ENCODE measurements around the gene IRF2BPL. TPM values are rescaled to one million over a fixed set of nuclear protein-coding genes. Genes with fewer than 3 reads are reported as not detected.

IRF2BPL gene
- polyA plus RNA-seq, 1 donor from 2014 or later = 2.6 TPM

DNA sequence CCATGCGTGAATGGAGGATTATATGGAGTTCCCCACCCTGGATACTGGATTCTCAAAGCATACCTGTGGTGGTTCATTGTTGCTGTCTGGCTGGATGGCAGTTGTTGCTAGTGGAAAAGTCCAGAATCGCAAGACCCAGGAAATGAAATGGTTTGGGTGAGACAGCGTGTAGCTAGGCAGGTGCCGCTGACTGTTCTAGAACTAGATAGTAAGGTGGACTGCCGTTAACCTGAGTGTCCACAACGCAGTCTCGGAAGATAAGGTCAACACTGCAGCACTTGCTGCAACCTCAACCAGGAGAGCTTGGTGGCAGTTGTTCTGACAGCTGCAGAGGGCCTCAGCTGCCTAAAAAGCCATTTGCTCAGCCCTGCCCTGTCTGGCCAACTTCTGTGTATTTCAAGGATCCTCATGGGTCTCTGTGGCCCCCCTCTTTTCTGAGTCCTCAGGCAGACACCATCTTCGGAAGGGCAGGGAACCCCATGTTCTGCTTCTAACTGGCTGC, 15.5 kb upstream of the IRF2BPL start:
- Mint-ChIP-seq H3K27ac (peak overlapping the region in 1 of 3 donors; percentile 64), H3K9me3 (no peaks in the 10 kb centered on the region), H3K4me3 (peak overlapping the region in 2 of 4 donors; percentile 58 to 90), H3K4me1 (peaks cover 28 to 39% (median 30%) of the 10 kb centered on the region in 3 donors), H3K36me3 (peaks cover 2% of the 10 kb centered on the region), H3K27me3 (no peaks in the 10 kb centered on the region)

DNA sequence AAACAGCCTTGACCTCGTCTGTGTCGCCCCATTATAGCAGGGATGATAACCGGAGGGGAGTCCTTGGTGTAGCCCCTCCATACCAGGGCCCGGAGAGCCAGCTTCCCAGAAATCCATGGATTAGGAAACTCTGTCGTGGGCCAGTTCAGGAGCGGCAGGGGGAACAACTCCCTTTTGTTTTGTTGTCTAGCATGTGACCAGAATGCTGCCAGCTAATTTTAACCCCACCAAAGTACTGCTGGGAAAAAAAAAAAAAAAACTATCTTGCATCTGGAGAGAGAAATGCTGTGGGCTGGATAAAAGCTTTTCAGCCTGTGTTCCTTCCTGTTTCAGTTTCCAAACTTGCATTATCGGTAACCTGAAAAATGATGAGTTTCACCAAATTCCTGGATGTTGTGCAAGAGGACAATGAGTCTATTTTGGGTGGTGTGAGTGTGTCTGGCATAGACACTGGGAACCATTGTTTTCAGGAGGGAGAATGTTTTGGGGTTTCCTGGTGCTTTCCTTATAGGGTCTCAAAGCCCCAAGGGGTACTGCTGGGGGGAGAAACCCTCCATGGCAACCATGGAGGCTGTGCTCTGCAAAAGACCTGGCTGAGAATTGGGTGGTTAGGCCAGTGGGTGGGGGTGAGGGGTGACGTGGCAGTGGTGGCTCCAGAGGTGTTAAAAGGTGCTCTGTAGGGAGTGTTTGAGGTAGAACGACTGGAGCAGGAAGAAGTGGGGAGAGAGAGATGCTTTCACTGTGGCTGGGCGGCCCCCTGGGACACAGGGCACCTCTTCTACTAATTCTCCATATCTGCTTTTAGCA, 14.9 kb upstream of the IRF2BPL start:
- peaks cover 28 to 39% (median 30%) of the 10 kb centered on the region in 3 donors for H3K4me1 Mint-ChIP-seq
- no peaks in the 10 kb centered on the region for H3K9me3 Mint-ChIP-seq
- no peaks in the 10 kb centered on the region for H3K27me3 Mint-ChIP-seq
- H3K4me3 Mint-ChIP-seq = peak overlapping the region; percentile 44 to 90 (median 72)
- peak overlapping the region; percentile 57 to 67 (median 64) for H3K27ac Mint-ChIP-seq
- peaks cover 2% of the 10 kb centered on the region for H3K36me3 Mint-ChIP-seq

DNA sequence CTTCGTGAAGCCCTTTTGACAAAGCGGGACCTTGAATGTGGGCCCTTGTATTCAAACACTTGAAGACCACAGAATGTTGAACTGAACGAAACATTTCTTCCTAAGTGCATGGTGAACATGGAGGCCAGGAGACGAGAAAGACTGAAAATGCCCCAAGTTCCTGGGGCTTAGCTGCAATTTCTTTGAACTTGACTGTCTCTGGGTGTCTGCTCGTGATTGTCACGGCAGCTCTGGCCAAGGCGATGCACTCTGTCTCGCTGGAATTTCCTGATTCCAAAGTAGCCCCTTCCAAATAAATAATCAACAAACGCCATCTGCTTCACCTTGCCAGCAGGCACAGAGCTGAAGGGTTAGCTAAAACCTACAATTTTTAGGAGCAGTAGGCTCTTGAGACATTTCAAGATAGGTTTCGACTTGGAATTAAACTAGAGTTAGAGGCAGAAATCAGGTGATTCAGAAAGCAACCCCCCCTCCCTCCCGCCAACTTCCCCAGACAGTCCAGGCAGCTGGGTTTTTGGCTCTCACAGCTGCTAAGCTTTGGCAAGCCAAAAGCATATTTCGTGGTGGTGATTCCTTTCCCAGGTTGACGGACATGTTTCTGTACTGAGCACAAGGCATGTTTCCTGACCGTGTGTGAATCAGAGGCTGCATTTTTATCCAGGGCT, 13.5 kb upstream of the IRF2BPL start:
- H3K27ac Mint-ChIP-seq = peak overlapping the region in 2 of 3 donors; percentile 93 to 98
- H3K4me3 Mint-ChIP-seq = peak overlapping the region in 2 of 4 donors; percentile 17 to 86
- H3K9me3 Mint-ChIP-seq = no peaks in the 10 kb centered on the region
- no peaks in the 10 kb centered on the region for H3K36me3 Mint-ChIP-seq
- H3K4me1 Mint-ChIP-seq = peaks cover 29 to 47% (median 39%) of the 10 kb centered on the region in 3 donors
- H3K27me3 Mint-ChIP-seq = no peaks in the 10 kb centered on the region

DNA sequence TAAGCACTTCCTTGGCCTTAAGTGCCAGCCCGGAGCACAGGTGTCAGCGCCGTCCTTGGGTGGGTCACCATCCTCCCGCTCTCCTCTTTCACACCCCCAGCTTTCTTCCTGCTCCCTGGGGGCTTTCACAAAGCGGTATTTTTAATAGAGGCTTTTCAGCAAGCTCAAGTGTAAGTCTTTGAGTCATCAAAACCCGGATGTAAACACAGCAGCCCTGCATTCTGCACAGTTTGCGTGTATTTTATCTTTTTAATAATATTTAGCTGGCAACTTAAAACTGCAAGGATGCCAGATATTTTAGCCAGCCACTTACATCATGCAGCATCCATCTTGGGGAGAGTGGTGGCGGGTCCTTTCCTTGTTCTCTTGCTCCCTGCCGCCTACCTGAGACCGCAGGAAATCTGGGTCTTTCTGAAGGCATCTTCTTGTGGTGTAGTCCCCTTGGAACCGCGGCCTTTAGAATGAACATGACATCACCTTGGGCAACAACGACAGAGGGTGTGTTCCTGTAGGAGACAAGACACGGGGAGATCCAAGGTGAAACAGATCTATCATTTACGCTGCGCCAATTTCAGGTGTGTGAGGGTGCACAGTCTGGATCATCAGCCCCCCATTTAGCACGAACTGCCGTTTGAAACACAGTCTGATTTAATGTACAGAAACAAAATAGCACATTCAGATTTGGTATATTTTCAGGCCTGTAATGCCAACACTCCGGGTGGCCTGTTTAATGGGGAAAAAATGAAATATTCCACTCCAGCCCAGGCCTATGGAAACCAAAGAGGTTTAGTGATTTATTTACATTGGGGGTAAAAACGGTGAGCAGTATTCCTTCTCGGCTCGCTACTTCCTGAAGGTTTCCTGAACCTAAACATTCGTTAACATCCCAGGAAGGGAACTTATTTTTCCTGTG, 12.5 kb upstream of the IRF2BPL start:
- Mint-ChIP-seq H3K36me3 (no peaks in the 10 kb centered on the region), H3K4me3 (peak overlapping the region; percentile 79 to 95 (median 90)), H3K4me1 (peaks cover 33 to 54% (median 47%) of the 10 kb centered on the region in 3 donors), H3K9me3 (no peaks in the 10 kb centered on the region), H3K27ac (peak overlapping the region; percentile 93 to 98 (median 96)), H3K27me3 (no peaks in the 10 kb centered on the region)

DNA sequence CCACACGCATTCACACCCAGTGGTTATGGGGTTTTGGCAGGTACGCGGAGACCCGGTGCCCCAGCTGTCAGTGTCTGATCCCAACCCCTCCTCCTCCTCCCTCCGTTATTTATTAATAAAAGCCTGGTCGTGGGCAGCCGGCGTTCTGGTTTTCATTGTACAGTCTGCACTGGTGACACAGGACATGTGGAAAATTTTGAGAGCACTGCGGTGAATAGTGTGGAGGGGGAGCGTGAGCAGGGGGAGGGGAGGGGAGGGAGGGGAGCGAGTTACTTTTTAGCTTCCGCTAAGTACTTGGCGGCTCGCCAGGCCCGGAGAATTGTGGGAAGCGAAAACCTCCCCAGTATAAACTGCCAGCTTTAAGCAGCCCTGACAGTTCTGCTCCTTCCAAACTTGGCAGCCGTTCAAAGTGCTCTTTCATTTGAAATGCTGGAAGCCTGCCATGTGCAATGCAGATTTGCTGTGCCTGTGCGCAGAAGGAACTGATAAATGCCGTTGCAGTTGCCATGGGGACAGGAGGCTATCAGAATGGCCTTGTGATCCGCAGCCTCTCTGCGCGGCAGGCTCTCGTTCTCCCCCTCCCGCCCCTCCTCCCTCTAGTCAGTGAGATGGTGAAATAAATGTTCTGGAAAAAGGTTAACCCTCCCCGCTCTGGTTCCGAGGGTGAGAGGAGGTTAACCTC, 11.7 kb upstream of the IRF2BPL start:
- Mint-ChIP-seq H3K27me3 (no peaks in the 10 kb centered on the region), H3K4me1 (peaks cover 37 to 54% (median 51%) of the 10 kb centered on the region in 3 donors), H3K36me3 (no peaks in the 10 kb centered on the region), H3K9me3 (no peaks in the 10 kb centered on the region), H3K4me3 (peak overlapping the region; percentile 79 to 95 (median 90)), H3K27ac (peak overlapping the region; percentile 93 to 98 (median 96))

DNA sequence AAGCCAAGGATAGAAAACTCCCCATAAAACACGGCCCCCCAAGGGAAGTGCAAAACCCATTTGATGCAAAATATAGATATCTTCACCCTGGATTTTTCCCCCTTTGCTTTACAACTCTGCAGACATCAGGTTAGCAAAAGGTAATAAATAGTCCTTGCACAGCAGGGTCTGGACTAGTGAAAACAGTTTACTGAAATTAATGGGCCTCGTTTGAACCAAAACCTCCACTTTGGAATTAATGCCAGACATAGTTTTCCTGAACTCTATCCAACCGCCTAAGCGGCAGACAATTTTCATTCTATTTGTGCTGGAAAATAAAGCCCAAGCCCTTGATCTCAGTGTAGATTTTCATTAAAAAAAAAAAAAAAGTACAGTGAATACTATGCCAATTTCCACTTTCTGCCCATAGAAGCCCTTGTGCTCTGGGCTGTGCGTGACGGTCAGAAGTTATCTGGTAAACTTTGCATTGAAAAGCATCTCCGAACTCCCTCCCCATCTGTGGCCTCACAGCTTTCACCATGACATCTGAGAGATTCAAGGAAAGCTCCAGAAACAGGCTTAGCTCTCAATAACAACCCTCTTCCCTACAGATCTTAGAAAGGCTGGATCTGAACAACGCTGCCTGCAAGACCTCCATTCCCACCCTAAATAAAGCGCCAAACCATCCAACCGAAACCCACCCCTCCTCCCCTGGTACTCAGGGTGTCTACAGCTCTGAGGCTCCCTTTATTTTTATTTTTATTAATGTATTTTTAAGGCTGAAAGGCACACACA, 11.0 kb upstream of the IRF2BPL start:
- H3K36me3 Mint-ChIP-seq = no peaks in the 10 kb centered on the region
- H3K27me3 Mint-ChIP-seq = no peaks in the 10 kb centered on the region
- H3K4me1 Mint-ChIP-seq = peaks cover 41 to 56% (median 53%) of the 10 kb centered on the region in 3 donors
- no peaks in the 10 kb centered on the region for H3K9me3 Mint-ChIP-seq
- peak overlapping the region; percentile 79 to 95 (median 90) for H3K4me3 Mint-ChIP-seq
- H3K27ac Mint-ChIP-seq = peak overlapping the region; percentile 93 to 96 (median 93)

DNA sequence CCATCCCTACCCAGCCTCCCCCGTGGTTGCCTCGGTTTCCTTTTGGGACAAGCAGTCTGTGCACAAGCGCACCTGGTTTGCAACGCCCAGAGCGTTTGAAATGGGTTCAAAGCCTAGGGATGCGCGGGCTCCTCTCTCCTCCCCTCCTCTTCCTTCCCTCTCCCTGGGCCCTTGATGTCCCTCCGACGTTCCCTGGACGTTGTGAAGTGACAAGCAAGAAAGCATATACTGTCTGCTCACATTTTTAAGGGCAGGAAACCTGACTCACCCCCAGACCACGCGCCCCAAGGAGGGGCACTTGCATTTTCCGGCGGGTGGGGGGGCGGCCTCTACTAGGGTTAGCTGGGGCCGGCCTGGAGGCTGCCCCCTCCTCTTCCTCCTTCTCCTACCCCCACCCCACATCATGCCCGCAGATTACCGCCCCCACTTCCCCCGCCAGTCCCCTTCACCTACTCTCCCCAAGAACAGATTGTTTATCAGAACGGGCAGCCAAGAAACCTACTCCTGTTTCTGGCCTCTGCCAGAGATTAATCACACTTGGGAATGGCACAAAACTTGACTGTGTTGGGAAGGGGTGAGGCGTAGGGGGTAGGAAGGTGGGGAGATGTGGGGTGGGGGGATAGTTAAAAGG, 9.5 kb upstream of the IRF2BPL start:
- no peaks in the 10 kb centered on the region for H3K9me3 Mint-ChIP-seq

DNA sequence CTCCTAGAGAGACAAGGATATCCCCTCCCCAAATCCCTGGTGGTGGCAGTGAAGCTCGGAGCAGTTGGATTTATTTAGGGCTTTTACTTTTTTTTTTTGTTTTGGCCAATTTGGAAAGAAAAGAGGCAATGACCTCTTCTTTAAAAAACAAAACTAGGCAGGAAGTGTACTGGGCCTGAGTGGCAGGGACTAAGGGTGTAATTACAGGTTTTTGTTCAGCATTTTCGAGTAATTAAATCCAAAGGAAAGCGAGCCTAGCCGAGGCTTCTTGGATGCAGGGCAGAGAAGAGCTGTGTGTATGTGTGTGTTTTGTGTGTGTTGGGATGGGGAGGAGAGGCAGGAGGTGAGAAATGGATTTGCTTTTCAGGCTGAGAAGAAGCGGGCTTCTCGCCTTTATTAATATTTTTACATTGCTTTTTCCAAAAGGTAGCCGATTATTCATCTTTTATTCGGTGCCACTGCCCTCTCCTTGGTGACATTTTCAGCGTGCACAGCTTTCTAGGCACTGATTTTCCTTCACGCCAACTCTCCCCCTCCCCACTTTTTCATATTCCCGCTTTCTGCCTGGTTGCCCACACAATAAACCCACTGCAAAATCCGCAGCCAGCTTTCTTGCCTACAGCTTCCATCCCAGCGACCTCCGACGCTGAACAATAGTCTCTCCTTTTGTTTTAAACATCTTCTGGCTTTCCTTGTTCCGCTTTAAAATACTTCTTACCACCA, 8.9 kb upstream of the IRF2BPL start:
- H3K9me3 Mint-ChIP-seq = no peaks in the 10 kb centered on the region
- no peaks in the 10 kb centered on the region for H3K36me3 Mint-ChIP-seq
- H3K4me1 Mint-ChIP-seq = peaks cover 39 to 55% (median 50%) of the 10 kb centered on the region in 3 donors
- H3K27ac Mint-ChIP-seq = peak overlapping the region; percentile 55 to 77 (median 70)
- H3K4me3 Mint-ChIP-seq = peak overlapping the region; percentile 5 to 83 (median 60)
- H3K27me3 Mint-ChIP-seq = no peaks in the 10 kb centered on the region

More for the DNA sequence above, 9.5 kb upstream of the IRF2BPL start:
- peaks cover 41 to 52% (median 49%) of the 10 kb centered on the region in 3 donors for H3K4me1 Mint-ChIP-seq
- no peaks in the 10 kb centered on the region for H3K27me3 Mint-ChIP-seq
- H3K36me3 Mint-ChIP-seq = no peaks in the 10 kb centered on the region
- H3K27ac Mint-ChIP-seq = peak overlapping the region; percentile 59 to 77 (median 70)
- H3K4me3 Mint-ChIP-seq = peak overlapping the region in 3 of 4 donors; percentile 12 to 62 (median 60)

DNA sequence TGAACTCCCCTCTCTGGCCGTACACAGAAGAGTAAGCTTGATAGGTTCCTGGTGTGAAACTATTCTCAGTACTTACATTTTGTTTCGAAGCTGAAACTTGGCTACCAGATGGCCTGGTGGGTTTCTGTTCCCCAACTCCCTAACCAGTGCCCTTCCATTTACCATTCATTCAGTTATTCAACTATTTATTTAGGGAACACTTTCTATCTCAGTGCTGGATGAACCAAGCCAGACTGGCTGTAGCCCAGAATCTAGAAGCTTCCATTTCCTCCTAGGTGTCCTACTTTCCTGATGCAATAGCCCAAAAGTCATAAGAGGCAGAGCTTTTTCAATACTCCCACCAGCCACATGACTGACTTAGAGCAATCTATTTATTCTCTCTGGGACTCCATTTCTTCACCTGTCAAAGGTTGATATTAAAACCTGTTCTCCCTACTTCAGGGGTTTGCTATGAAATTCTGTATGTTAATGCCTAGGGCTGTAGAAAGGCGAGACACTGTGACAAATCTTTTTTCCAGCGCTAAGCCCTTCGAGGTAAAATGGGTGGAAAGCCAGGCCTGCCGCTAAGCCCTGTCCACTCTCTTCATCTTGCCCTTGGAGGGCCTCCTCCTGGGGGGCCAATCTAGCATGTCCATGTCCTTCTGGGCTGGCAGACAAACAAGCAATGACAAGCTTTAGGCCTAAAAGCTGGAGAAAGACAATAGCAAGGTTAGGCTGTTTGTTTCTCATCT, 8.1 kb upstream of the IRF2BPL start:
- Mint-ChIP-seq H3K4me3 (peak overlapping the region in 2 of 4 donors; percentile 58 to 62), H3K4me1 (peaks cover 38 to 55% (median 51%) of the 10 kb centered on the region in 3 donors), H3K27me3 (no peaks in the 10 kb centered on the region), H3K36me3 (no peaks in the 10 kb centered on the region), H3K9me3 (no peaks in the 10 kb centered on the region), H3K27ac (peak overlapping the region in 2 of 3 donors; percentile 68 to 70)

DNA sequence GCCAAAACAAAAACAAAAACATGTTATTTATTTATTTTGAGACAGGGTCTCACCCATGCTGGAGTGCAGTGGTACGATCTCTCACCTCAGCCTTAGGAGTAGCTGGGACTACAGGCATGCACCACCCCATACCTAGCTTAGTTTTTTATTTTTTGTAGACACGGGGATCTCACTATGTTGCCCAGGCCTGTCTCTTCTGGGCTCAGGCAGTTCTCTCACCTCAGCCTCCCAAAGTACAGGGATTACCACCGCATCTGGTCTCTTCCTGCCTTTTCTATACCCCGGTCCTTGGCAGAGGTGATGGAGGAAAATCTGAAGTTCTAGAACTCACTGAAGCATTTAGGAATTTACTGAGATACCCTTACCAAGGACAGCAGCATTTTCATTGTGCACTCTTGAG, 6.8 kb upstream of the IRF2BPL start:
- Mint-ChIP-seq H3K27me3 (no peaks in the 10 kb centered on the region), H3K4me1 (peaks cover 31 to 43% (median 42%) of the 10 kb centered on the region in 3 donors)

DNA sequence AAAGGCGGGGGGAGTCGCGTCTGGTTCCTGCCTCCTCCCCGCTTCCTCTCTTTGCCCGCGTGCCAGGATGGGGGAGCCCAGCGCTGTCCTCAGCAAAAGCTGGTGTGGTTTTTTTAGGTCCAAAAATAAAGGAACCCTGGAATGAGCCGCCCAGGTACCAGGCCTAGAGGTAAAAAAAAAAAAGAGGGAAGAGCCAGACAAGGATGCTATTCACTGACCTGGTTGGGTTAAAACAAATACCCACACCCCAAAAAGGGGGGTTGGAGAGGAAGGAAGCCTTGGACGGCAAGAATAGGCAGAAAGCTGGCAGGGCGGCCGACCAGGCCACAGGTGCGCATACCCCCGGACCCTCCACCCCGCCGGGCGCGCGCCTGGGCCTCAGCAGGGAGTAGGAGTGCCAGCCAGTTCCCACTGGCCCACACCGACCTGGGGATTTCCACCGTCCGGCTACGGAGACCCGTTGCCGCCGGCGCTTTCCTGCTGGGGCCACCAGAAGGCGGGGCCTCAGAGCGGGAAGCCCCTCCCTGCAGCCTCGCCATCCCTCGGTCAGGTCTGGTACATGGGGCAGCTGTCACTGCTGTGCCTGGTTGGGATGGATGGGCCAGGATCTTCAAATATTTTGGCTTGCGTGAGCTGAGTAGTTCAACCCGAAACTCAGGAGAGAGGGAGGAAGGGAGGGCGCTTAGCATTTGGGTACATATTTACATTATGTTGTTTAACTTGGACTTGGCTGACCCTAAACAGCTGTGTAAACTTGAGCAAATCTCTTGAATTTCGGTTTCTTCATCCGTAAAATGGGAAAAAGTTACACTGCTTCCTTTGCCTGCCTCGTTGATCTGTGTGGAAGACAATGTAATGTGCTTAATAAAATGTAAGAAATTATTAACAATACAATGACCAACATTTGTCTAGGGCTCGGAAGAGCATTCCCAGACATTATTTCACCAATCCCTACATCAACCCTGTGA, 5.4 kb upstream of the IRF2BPL start:
- H3K4me1 Mint-ChIP-seq = peaks cover 29 to 42% (median 41%) of the 10 kb centered on the region in 3 donors
- no peaks in the 10 kb centered on the region for H3K36me3 Mint-ChIP-seq
- H3K27ac Mint-ChIP-seq = peak overlapping the region; percentile 97 to 99 (median 98)
- peak overlapping the region; percentile 86 to 97 (median 95) for H3K4me3 Mint-ChIP-seq
- no peaks in the 10 kb centered on the region for H3K9me3 Mint-ChIP-seq
- H3K27me3 Mint-ChIP-seq = no peaks in the 10 kb centered on the region

More for the DNA sequence above, 6.8 kb upstream of the IRF2BPL start:
- Mint-ChIP-seq H3K9me3 (no peaks in the 10 kb centered on the region), H3K27ac (peak overlapping the region in 2 of 3 donors; percentile 67 to 70), H3K36me3 (no peaks in the 10 kb centered on the region), H3K4me3 (peak overlapping the region in 2 of 4 donors; percentile 22 to 62)

All from IgD-negative memory B cell (primary cell).